HG03439 (cell line): Measurements from ENCODE around the gene TCERG1L.

Experiments
- ATAC-seq: cut with Tn5 transposase; IDR thresholded peaks from one replicate; pipeline ENCODE4 v1.9.1; 2021; ENCODE audit warnings: mild to moderate bottlenecking, moderate library complexity; ENCODE audit not compliant: unreplicated experiment

Gene TCERG1L

DNA sequence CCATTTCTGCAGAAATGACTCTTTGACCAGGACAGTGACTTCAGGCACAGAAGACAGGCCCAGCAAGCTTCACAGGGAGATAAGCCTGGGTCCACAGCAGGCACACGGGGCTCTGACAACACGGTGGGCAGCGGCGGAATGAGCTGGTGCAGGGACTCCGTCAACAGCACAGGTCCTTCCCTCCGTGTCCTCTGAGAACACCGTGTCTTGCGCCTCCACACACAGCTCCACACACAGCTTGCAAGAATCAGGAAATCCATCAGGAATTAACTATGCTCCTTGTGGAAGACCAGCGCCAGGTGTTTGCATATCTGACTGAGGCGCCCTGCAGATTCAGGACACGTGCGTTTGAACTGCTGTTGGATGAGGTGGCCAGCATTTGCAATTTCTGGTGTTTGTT lies 39.6 kb downstream of the TCERG1L start:
- no peak for ATAC-seq

- no peak for ATAC-seq
Measured at GRCh38 chr10:131271195-131271880, 40.2 kb downstream of the TCERG1L start.

DNA sequence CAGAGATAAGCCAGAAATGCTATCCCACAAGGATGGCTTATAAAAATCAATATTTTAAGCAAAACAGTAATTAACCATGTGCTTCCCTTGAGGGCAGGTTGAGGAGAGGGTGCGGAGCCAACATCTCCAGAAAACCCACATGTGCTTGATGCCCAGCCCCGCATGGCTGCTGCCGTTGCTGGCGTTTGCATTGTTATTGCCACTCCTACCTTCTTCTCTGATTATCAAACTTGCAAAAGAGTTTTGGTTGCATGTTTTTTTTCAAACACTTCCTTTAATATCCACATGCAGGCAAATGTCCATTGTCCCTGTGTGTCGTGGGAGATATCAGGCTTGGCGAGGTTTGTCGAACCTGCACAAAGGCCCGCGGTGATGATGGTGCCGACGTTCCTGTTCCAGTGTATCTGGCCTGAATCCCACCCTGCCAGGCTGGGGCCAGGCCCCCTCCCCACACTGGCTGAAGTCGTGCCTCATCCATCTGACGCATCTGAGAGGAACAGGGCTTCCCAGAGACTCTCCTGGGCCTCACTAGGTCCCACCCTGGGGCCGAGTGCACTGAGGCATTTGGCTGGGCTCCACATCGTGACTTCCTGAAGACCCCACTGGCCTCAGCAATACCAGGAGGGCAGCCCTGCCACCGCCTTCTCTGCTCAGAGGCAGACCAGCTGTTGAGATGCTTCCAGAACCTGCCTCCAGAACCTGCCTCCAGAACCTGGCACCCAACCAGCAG lies 40.9 kb downstream of the TCERG1L start:
- no peak for ATAC-seq

DNA sequence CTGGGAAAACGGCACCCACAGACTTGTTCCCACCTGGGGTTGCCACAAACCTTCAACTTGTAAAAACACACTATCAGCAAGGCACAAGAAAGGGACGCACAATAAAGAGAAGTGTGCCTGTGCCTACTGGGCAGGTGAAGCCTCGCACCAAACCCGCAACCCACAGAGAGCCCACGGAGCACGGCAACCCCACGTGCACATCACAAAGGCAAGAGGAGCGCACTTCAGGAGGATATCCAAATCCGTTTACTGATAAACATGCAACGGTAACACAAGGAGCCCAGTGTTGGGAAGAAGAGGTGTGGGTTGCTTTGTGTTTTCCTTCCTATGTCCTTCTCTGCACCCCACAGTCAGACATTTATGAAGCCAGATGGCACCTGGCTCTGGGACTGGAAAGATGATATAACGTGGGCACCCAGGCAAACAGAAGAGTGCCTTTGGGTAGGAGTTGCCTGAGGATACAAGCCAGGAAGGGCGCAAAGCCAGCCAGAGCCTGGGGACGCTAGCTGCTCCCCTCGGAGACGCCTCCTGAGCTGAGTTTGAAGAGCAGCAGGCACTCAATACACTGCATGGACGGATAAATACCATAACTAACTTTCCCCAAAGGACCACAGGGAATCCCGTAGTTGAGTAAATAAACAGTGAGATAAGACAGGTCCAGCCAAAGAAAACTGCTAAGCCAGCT lies 41.6 kb downstream of the TCERG1L start:
- no peak for ATAC-seq

GRCh38 chr10:131267814-131268095 lies 43.8 kb downstream of the TCERG1L start:
- no peak for ATAC-seq

DNA sequence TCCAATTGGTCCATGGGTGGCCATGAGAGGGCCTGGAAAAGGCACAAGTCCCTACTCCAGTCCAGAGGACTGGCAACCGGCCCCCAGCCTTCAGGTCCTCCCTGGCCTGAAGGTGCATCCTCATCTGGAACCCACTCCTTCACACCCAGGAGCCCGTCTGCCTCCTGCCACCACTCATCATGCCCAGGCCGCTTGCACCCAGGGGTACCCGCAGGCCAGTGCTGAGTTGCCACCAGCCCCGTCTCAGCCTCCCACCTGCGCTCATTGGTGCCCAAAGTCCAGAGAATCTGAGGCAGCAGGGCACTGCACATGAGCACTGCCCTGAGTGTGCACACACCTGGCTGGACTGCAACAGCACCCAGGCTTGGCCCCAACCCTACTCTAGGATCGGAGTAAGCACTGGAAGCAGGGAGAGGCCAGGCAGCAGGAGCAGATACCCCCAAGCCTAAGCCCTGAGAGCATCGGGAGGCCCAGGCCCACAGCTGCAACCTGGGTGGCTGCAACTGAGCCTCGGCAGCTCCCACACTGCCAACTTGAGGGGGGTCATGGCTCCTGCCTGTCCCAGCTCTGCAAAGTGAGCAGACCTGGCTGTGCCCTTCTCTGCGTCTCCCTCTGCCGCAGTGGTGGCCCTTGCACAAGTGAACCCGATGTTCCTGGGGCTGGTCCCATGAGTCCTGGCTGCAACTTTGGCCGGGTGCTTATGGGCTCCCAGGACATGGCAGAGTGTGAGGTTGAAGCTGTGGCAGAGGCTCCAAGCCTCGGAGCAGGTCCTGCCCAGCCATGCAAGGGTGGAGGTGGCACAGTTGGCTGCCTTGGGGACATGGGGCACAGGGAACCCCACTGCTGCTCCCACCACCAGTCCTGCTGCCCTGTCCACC lies 44.3 kb downstream of the TCERG1L start:
- no peak for ATAC-seq

DNA sequence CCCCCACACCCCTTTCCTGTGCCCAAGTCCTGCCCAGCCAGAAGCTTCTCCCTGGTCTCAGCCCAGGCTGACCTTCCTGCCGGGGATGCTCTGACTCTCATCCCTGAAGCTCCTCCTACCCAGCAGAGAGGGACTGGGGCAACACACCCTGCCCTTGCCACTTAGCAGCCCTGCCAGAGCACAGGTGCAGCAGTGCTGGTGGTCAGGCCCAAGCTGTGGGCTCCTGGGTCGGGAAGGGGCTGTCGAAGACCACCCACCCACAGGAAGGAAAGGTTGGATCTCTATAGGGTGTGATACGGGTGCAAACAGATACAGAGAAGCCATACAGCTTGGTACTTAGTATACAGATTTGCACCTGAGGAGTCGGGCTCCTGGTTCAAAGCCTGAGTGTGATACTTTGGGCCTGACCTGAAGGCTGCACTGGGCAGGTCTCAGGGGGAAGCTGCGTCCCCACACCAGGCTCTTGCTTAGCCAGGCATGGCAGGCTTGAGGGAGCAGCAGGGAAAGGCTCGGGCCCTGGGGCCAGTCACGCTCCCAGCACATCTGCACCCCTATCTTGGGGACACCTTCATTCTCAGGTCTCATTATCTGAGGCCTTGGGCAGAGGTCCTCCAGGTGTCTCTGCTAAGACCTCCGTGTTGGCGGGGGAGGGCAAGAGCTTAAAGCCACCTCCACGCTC lies 47.3 kb downstream of the TCERG1L start:
- no peak for ATAC-seq

DNA sequence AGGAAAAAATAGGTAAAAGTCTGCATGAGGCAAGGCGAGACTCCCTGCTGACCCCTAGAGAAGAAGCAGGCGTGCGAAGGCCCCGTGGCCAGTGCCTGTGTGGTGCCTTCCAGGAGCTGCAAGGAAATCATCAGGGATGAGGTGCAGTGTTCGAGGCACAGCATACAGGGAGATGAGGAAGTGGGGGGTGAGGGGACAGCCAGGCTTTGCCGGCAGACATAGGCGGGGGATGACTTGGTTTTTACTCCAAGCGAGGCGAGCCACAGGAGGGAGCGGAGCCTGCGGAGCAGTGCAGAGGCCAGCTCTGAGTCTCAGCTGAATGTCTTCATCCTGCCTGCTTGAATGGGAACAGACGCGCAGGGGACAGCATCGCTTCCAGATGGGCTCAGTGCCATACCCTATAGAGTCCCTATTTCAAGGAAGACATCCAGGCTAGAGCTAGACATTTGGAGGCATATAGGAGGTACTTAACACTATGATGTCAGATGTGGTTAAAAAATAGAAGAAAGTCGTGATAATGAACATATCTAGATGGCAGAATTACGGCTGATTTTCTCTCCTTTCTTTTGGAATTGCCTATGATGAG lies 49.5 kb downstream of the TCERG1L start:
- ATAC-seq = no peak

- ATAC-seq = no peak
Measured at GRCh38 chr10:131260452-131261211, 50.9 kb downstream of the TCERG1L start.

- ATAC-seq = no peak
Measured at GRCh38 chr10:131260031-131260430, 51.5 kb downstream of the TCERG1L start.

- ATAC-seq = no peak
Measured at GRCh38 chr10:131259535-131259934, 52.0 kb downstream of the TCERG1L start.

- no peak for ATAC-seq
Measured at GRCh38 chr10:131258256-131258655, 53.3 kb downstream of the TCERG1L start.

DNA sequence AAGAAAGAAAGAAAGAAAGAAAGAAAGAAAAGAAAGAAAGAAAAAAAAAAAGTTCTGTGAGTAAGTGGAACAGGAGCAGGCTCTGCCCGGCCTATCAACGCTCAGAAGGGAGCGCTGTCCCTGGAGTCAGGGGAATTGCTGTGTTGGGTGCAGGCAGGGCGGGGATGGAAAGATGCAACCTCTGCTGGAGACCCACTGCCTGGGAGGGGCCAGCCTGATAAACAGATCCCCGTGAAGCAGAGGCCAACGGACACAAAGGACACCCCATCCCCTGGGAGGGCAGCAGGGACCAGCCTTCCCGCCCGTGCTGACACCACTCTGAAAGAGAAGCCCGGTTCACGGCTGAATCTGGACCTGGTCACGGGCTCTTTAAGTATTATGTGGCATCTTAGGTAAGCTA lies 54.5 kb downstream of the TCERG1L start:
- no peak for ATAC-seq

DNA sequence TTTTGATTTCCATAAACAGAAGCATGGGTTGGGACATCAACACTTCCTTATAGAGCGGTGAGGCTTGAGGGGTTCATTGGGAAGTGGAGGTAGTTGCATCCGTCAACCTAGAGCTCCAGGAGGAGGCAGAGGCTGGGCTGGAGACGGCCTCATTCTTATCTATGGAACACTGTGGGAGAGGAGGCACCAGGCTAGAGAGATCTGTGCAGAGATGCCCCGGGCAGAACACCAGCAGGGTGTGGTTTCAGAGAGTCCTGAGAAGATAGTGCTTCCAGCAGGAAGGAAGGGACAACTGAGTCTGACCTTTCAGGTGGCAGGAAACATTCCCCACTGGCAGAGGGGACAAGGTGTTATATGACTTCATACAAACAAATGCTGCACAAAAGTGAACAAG lies 56.7 kb downstream of the TCERG1L start:
- no peak for ATAC-seq

GRCh38 chr10:131253931-131254858 lies 57.3 kb downstream of the TCERG1L start:
- ATAC-seq = no peak

- no peak for ATAC-seq
Measured at GRCh38 chr10:131252567-131253276, 58.8 kb downstream of the TCERG1L start.

- ATAC-seq = no peak
Measured at GRCh38 chr10:131251146-131251541, 60.4 kb downstream of the TCERG1L start.
